NT2/D1 (cell line): ENCODE data around the gene ZSWIM5.

Source experiments
- DNase-seq: peaks from one replicate; pipeline ENCODE4 v3.0.0-alpha.2; 2011; ENCODE audit warnings: low read depth, low spot score
- H3K27me3 ChIP-seq: 2 replicates; pipeline ENCODE4 v1.6.0; 2011; ENCODE audit warnings: mild to moderate bottlenecking; ENCODE audit not compliant: insufficient read length, insufficient read depth
- H3K36me3 ChIP-seq: 2 replicates; pipeline ENCODE4 v1.6.1; 2011; ENCODE audit warnings: mild to moderate bottlenecking, low read length, mixed read lengths; ENCODE audit not compliant: insufficient read depth, insufficient read length
- H3K4me1 ChIP-seq: 2 replicates; pipeline ENCODE4 v1.5.1; 2011; ENCODE audit not compliant: insufficient read depth, insufficient read length
- H3K4me3 ChIP-seq: 2 replicates; pipeline ENCODE4 v1.5.1; 2011; ENCODE audit warnings: low read depth; ENCODE audit not compliant: insufficient read length
- H3K9ac ChIP-seq: 2 replicates; pipeline ENCODE4 v1.6.0; 2011; ENCODE audit warnings: low read depth; ENCODE audit not compliant: insufficient read length
- H3K9me3 ChIP-seq: 2 replicates; pipeline ENCODE4 v1.5.1; 2011; ENCODE audit warnings: mild to moderate bottlenecking, low read length; ENCODE audit not compliant: insufficient read depth
- SUZ12 ChIP-seq: IDR thresholded peaks from 2 replicates; pipeline ENCODE4 v1.6.1; 2011; ENCODE audit not compliant: insufficient read length, insufficient read depth; ENCODE audit errors: extremely low read depth
- YY1 ChIP-seq: IDR thresholded peaks from 2 replicates; pipeline ENCODE4 v1.6.1; 2011; ENCODE audit not compliant: insufficient read length, insufficient read depth
- ZNF274 ChIP-seq: IDR thresholded peaks from 2 replicates; pipeline ENCODE4 v1.6.1; 2011; ENCODE audit warnings: mild to moderate bottlenecking, low read depth, low read length

ZSWIM5 gene

DNA sequence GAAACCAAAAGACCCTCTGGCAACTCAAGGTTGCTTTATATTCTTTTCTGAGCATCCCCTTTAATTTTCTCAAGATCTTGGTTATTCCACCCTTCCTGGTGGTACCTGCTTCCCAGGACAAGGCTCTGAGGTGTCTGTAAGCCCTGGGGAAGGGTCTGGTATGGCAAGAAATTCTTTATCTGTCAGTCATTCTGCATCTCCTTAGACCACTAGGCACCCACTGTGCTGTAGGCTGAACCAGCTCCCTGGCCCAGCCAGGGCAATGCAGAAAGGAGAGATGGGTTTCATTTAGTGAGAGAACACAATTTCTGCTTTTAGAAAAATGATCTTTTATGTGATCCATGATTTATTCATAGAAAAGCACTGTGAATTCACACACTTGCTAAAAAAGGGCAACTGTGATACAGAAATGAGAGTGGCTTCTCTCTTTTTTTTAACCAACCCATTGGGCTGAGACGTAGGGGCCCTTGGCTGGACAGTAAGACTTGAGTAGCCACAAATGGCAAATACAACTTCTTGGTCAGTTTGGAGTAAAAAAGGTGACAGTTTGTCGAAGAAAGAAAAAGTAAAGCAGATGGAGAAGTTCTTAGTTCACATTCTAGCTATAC is 190.2 kb downstream of the ZSWIM5 start:
- no peak overlapping the region for H3K9ac ChIP-seq
- peaks cover 33% of the 10 kb centered on the region for H3K36me3 ChIP-seq
- no peaks in the 10 kb centered on the region for H3K9me3 ChIP-seq
- no peak overlapping the region for H3K4me3 ChIP-seq
- no peaks in the 10 kb centered on the region for H3K27me3 ChIP-seq
- no peak for DNase-seq
- peaks cover 15% of the 10 kb centered on the region for H3K4me1 ChIP-seq
- TF ChIP-seq YY1 (no peak), SUZ12 (no peak), ZNF274 (no peak)

DNA sequence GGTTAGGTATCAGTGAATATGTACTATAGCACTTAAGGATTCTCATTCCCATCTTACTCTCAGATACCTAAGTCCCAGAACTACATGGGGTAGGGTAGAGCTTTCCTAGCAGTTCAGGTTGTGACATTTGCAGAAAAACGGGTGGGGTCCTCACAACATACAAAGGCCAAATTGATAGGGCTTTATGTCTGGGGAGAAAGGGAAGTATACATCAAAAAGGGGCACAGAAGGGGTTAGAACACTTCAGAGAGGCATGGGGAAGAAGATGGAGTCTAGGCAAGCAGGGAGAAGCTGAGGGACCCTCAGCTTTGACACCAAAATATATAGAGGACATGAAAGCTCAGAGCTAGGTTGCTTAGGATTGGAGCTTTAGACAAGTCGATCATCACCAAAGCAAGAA is 190.7 kb downstream of the ZSWIM5 start:
- H3K4me1 ChIP-seq = peaks cover 15% of the 10 kb centered on the region

DNA sequence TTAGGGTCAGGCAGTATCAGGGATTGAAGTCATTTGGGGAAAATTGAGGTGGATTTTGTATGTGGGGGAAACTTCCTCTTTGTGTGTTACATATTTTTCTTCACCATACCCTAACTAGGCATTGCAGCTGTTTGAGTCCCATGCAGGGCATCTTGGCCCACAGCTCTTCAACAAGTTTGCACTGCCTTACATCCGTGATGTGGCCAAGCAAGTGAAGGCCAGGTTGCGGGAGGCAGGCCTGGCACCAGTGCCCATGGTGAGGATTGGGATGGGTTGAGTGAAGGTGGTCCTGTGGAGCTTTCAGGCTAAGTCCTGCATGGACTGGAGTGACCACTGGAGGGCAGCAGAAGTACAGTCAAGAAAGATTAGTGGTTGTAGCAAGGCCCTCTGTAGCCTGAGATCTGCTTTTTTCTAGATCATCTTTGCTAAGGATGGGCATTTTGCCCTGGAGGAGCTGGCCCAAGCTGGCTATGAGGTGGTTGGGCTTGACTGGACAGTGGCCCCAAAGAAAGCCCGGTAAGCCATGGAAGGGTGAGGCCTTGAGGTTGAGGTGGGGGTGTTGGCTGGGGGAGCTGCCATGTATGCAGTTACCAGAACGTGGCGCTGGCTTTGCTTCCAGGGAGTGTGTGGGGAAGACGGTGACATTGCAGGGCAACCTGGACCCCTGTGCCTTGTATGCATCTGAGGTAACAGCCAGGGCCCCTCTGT is 191.9 kb downstream of the ZSWIM5 start:
- H3K4me1 ChIP-seq = peaks cover 20% of the 10 kb centered on the region
- peak; percentile 91 for DNase-seq
- peak overlapping the region; percentile 8 for H3K9ac ChIP-seq

More for the DNA sequence above, 190.7 kb downstream of the ZSWIM5 start:
- DNase-seq = no peak
- peaks cover 4% of the 10 kb centered on the region for H3K27me3 ChIP-seq
- no peaks in the 10 kb centered on the region for H3K9me3 ChIP-seq
- no peak overlapping the region for H3K4me3 ChIP-seq
- H3K9ac ChIP-seq = no peak overlapping the region
- no peak for TF ChIP-seq ZNF274
- no peak for TF ChIP-seq YY1
- TF ChIP-seq SUZ12 = no peak
- peaks cover 33% of the 10 kb centered on the region for H3K36me3 ChIP-seq

DNA sequence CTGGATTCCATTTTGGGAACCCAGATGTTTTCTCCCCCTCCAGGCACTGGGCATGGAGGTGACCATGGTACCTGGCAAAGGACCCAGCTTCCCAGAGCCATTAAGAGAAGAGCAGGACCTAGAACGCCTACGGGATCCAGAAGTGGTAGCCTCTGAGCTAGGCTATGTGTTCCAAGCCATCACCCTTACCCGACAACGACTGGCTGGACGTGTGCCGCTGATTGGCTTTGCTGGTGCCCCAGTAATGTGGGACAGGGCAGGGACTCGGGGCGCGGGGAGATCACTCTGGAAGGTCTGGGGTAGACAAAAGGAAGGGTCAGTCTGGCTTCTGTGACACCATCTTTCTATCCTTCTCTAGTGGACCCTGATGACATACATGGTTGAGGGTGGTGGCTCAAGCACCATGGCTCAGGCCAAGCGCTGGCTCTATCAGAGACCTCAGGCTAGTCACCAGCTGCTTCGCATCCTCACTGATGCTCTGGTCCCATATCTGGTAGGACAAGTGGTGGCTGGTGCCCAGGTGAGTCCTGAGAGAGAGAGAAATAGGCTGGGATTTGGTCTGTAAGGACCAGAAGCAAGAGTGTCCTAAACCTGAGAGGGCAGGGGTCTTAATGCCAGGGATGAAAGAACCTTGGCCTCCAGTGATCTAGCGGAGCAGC is 192.7 kb downstream of the ZSWIM5 start:
- Histone ChIP-seq H3K4me1 (peaks cover 20% of the 10 kb centered on the region), H3K9ac (peak overlapping the region; percentile 77), H3K9me3 (no peaks in the 10 kb centered on the region), H3K4me3 (no peak overlapping the region), H3K36me3 (peaks cover 47% of the 10 kb centered on the region), H3K27me3 (peaks cover 14% of the 10 kb centered on the region)
- TF ChIP-seq ZNF274 (no peak), SUZ12 (no peak), YY1 (no peak)
- no peak for DNase-seq

More for the DNA sequence above, 191.9 kb downstream of the ZSWIM5 start:
- no peak overlapping the region for H3K4me3 ChIP-seq
- H3K36me3 ChIP-seq = peaks cover 39% of the 10 kb centered on the region
- peaks cover 14% of the 10 kb centered on the region for H3K27me3 ChIP-seq
- no peaks in the 10 kb centered on the region for H3K9me3 ChIP-seq
- TF ChIP-seq YY1 = no peak
- TF ChIP-seq SUZ12 = no peak
- TF ChIP-seq ZNF274 = no peak

DNA sequence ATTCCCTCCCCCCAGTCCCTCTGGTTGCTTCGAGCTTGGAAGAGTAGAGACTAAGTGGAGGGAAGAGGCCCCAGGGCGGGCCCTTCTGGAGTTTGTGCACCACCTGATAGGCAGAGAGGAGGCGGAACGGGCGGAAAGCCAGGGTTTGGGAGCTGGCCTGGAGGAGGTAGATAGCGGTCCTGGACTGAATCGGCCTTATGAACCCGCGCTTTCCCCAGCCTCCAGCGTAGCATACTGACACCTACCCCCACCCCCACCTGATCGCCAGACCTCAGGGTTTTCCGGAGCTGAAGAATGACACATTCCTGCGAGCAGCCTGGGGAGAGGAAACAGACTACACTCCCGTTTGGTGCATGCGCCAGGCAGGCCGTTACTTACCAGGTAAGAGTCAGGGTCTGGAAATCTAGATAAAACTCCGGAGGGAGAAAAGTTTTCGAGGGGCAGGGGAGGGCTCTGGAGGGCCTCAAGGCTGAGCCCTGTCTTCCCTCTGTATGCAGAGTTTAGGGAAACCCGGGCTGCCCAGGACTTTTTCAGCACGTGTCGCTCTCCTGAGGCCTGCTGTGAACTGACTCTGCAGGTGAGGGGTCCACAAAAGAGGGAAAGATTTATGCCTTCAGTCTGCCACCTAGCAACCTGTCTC is 193.6 kb downstream of the ZSWIM5 start:
- Histone ChIP-seq H3K36me3 (peaks cover 56% of the 10 kb centered on the region), H3K27me3 (peaks cover 14% of the 10 kb centered on the region), H3K9me3 (no peaks in the 10 kb centered on the region), H3K9ac (peak overlapping the region; percentile 77), H3K4me1 (peaks cover 20% of the 10 kb centered on the region), H3K4me3 (peak overlapping the region; percentile 90)
- DNase-seq = peak; percentile 40
- TF ChIP-seq ZNF274 = no peak
- TF ChIP-seq YY1 = no peak
- no peak for TF ChIP-seq SUZ12

DNA sequence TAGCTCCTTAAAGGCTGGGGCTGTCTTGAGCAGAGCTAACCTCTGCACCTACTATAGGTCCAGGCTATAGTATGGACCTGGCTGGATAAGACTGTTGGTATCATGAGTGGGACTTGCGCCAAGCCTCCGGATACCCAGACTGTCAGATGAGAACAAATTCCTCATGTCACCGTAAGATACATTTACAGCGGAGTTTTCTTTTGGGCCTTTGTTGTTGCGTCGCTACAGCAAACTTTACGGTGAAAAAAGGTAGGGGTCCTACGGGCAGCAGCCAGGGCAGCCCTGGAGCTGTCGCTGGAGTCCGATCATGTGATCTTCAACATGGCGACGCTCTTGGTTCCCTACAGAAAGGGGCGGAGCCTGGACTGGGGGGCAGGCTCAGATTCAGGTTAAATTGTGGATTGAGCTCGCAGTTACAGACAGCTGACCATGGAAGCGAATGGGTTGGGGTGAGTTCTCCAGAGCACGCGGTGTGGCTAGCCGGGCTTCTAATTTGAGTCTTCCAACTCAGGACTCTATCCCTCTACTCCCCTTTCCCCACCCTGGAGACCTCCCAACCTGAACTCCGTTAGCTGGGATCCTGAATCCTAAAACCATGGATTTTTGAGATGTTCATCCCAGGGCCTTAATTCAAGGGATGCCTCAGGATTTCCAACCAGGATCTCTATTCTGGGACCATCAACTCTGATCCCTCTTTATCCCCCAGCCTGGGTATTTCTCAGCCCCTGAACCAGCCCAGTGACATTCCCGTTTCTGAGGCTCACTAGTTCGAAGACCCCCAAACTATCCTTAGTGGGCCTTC is 194.4 kb downstream of the ZSWIM5 start, which contains the start of gene UROD:
Gene UROD, plus strand, starts transcription at position 418 of the 802 bp plus-strand sequence. Its CDS starts 12 bp downstream, at position 430.
- Histone ChIP-seq H3K36me3 (peaks cover 63% of the 10 kb centered on the region), H3K27me3 (peaks cover 14% of the 10 kb centered on the region), H3K9me3 (no peaks in the 10 kb centered on the region), H3K9ac (peak within 1 kb of the TSS; percentile 85), H3K4me3 (peak within 1 kb of the TSS; percentile 90), H3K4me1 (peaks cover 20% of the 10 kb centered on the region)
- DNase-seq = peak; percentile 98
- TF ChIP-seq SUZ12 (no peak), YY1 (peak; percentile 97)
